NCI-H1417 treated with DMSO at 0.1 percent for 48 hours (cell line): ENCODE data around the gene EPHB4.
"Not testable (repeated sequence)": the region's sequence is repeated elsewhere in the genome, so short reads cannot be mapped to it uniquely, and the experiment has no call there.

Source experiments
- DNase-seq: peaks from one replicate; lab custom pipeline; 2025; lab: John Stamatoyannopoulos, UW

The EPHB4 gene

GRCh38 chr7:100822236-100823139 is 4.8 kb downstream of the EPHB4 start:
- no peak for DNase-seq

- DNase-seq: no peak
Observed at GRCh38 chr7:100819586-100819985, 7.7 kb downstream of the EPHB4 start.

- DNase-seq: no peak
Observed at GRCh38 chr7:100818825-100819224, 8.5 kb downstream of the EPHB4 start.

GRCh38 chr7:100818366-100818765 is 9.0 kb downstream of the EPHB4 start:
- no peak for DNase-seq

- DNase-seq: no peak
Observed at GRCh38 chr7:100817097-100817496, 10.2 kb downstream of the EPHB4 start.

GRCh38 chr7:100816515-100816914 is 10.8 kb downstream of the EPHB4 start:
- DNase-seq: not testable (repeated sequence)

GRCh38 chr7:100812729-100813128 is 14.6 kb downstream of the EPHB4 start:
- DNase-seq: no peak

- no peak for DNase-seq
Observed at GRCh38 chr7:100811480-100811879, 15.8 kb downstream of the EPHB4 start.

- no peak for DNase-seq
Observed at GRCh38 chr7:100808354-100808875, 18.9 kb downstream of the EPHB4 start.

GRCh38 chr7:100806883-100807282 is 20.4 kb downstream of the EPHB4 start:
- DNase-seq: not testable (repeated sequence)

GRCh38 chr7:100806276-100806675 is 21.0 kb downstream of the EPHB4 start:
- DNase-seq: no peak

- no peak for DNase-seq
Observed at GRCh38 chr7:100804681-100805431, 22.5 kb downstream of the EPHB4 start.

- no peak for DNase-seq
Observed at GRCh38 chr7:100803398-100804161, 23.7 kb downstream of the EPHB4 start.

GRCh38 chr7:100802951-100803350 is 24.4 kb downstream of the EPHB4 start:
- DNase-seq: no peak

- DNase-seq: no peak
Observed at GRCh38 chr7:100801833-100802568, 25.3 kb downstream of the EPHB4 start.

GRCh38 chr7:100799037-100799896 is 28.1 kb downstream of the EPHB4 start:
- DNase-seq: no peak

GRCh38 chr7:100794741-100795140 is 32.6 kb downstream of the EPHB4 start:
- DNase-seq: no peak

- no peak for DNase-seq
Observed at GRCh38 chr7:100793806-100794660, 33.3 kb downstream of the EPHB4 start.

- DNase-seq: no peak
Observed at GRCh38 chr7:100791881-100792666, 35.2 kb downstream of the EPHB4 start.
